CD4-positive, alpha-beta T cell treated with Interleukin-10 for 1 hour (primary cell): ENCODE measurements around the gene ZNF157.

Experiments
- DNase-seq: peaks from one replicate; pipeline ENCODE4 v3.0.0-alpha.2; 2020

ZNF157 gene

GRCh38 chrX:47447607-47448006, 77.2 kb downstream of the ZNF157 start:
- DNase-seq, result no peak

DNA sequence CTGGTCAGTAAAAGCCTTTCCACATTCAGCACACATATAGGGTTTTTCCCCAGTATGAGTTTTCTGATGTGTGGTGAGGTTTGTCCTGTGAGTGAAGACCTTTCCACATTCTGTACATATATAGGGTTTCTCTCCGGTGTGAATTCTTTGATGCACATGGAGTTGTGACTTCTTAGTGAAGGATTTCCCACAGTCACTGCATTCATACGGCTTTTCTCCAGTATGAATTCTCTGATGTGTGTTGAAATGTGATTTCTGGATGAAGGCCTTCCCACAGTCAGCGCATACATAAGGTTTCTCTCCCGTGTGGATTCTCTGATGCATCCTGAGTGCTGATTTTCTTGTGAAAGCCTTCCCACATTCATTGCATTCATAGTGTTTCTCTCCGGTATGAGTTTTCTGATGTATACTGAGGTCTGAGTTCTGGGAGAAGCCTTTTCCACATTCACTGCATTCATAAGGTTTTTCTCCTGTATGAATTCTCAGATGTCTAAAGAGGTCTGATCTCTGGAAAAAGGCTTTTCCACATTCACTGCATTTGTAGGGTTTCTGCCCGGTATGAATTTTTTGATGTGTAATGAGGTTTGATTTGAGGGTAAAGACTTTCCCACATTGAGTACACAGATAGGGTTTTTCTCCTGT, 77.9 kb downstream of the ZNF157 start:
- no peak for DNase-seq

DNA sequence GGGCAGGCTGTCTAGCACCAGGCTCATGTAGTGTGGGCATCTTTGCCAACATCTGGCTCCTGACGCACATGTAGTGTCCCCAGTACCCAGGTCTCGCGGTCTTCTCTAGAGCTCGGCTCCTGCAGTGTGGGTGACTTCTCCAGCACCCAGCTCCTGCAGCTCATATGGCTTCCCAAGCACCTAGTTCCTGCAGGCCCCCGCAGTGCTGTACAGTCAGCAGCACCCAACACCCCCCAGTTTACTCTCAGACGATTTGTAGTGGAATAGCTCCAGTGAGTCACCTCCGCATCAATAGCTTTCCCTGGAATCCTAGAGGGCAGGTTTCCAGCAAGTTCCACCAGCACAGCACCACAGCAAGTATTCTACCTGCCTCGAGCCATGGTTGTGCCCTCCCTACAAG, 81.7 kb downstream of the ZNF157 start:
- no peak for DNase-seq

GRCh38 chrX:47456080-47456479, 85.7 kb downstream of the ZNF157 start:
- no peak for DNase-seq

DNA sequence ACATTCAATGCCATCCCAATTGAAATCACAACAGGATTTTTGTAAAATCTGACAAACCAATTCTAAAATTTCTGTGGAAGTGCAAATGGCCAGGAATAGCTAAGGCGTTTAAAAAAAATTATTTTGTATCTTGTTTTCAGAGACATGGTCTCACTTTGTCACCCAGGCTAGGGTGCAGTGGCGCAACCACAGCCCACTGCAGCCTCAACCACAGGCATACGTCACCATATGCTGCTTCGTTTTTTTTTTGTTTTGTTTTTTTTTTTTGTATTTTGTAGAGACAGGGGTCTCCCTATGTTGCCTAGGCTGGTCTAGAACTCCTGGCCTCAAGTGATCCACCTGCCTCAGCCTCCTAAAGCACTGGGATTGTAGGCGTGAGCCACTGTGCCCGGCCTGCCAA, 88.2 kb downstream of the ZNF157 start:
- DNase-seq, result peak; percentile 8

- DNase-seq, result no peak
Measured at GRCh38 chrX:47460561-47460960, 90.2 kb downstream of the ZNF157 start.
